HG03066 (cell line): ENCODE measurements around the gene DHRS4.
"Not testable (repeated sequence)": the region's sequence is repeated elsewhere in the genome, so short reads cannot be mapped to it uniquely, and the experiment has no call there.

Experiments used
- ATAC-seq: cut with Tn5 transposase; IDR thresholded peaks from one replicate; pipeline ENCODE4 v1.9.1; 2021; ENCODE audit warnings: low read depth; ENCODE audit not compliant: unreplicated experiment

Gene DHRS4

GRCh38 chr14:23981951-23982813 is 28.6 kb downstream of the DHRS4 start:
- ATAC-seq, result not testable (repeated sequence)

GRCh38 chr14:23984891-23985602 is 31.5 kb downstream of the DHRS4 start:
- ATAC-seq, result no peak

GRCh38 chr14:23988223-23988606 is 34.6 kb downstream of the DHRS4 start:
- ATAC-seq, result peak; percentile 9

- ATAC-seq, result peak; percentile 89
Measured at GRCh38 chr14:23988607-23989363, 35.2 kb downstream of the DHRS4 start, which contains the start of gene DHRS4L2. DHRS4L2 (plus strand) TSS chr14:23988929; CDS start chr14:23988948, 19 bp downstream.

DNA sequence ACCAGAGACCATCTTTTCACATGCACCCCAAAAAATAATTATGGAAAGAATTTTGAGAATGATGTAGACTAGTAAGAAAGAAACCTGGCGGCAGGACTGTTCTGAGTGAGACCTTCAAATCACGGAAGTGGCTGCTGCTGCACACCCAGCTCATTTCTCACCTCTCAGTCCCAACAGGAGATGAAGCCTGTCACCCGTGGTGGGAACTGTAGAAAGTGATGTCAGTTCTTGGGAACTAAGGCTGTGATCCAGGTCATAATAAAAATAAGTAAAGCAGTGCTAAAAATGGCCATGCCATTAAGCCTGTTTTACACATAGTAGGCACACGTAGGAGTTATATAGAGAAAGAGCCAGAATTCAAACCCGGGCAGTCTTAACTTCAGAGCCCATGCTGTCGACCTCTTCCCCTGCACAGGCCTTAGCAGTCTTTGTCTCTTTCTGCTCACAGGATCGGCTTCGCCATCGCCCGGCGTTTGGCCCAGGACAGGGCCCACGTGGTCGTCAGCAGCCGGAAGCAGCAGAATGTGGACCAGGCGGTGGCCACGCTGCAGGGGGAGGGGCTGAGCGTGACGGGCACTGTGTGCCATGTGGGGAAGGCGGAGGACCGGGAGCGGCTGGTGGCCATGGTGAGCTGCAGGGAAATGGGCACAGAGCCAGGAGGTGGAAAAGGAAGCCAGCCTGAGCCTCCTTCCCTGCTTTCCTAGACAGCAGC is 36.3 kb downstream of the DHRS4 start:
- ATAC-seq, result not testable (repeated sequence)

GRCh38 chr14:23990961-23991360 is 37.4 kb downstream of the DHRS4 start:
- ATAC-seq, result not testable (repeated sequence)

GRCh38 chr14:23993042-23993441 is 39.5 kb downstream of the DHRS4 start:
- ATAC-seq, result not testable (repeated sequence)

DNA sequence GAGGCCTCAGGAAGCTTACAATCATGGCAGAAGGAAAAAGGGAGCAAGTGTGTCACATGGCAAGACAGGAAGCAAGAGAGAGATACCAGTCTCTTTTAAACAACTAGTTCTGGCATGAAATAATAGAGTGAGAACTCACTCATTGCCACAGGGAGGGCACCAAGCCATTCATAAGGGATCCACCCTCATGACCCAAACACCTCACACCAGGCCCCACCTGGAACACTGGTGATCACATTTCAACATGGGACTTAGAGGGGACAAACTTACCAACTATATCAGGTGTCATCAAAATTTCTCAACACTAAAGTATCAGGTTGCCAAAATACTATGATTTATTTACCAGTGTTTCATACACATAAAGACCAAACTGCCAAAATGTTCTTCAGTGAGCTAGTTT is 42.4 kb downstream of the DHRS4 start:
- not testable (repeated sequence) for ATAC-seq

DNA sequence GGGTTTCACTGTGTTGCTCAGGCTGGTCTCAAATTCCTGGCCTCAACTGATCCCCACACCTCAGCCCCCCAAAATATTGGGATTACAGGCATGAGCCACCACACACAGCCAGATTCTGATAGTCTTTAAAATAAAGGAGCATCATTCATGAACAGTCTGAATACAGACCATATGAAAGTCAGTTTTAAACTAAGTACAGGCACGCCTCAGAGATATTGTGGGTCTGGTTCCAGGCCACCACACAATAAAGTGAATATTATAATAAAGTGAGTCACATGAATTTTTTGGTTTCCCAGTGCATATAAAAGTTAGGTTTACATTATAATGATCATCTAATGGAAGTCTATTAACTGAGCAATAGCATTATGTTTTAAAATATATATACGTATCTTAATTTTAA is 43.3 kb downstream of the DHRS4 start:
- ATAC-seq, result not testable (repeated sequence)

DNA sequence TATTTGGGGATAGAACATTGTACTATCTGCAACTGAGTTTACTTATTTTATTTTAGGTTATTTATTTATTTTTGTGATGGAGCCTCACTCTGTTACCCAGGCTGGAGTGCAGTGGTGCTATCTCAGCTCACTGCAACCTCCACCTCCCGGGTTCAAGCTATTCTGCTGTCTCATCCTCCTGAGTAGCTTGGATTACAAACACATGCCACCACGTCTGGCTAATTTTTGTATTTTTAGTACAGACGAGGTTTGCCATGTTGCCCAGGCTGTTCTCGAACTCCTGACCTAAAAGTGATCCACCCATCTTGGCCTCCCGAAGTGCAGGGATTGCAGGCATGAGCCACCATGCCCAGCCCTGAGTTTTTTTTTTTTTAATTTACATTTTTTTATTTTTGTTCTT is 46.1 kb downstream of the DHRS4 start:
- not testable (repeated sequence) for ATAC-seq

DNA sequence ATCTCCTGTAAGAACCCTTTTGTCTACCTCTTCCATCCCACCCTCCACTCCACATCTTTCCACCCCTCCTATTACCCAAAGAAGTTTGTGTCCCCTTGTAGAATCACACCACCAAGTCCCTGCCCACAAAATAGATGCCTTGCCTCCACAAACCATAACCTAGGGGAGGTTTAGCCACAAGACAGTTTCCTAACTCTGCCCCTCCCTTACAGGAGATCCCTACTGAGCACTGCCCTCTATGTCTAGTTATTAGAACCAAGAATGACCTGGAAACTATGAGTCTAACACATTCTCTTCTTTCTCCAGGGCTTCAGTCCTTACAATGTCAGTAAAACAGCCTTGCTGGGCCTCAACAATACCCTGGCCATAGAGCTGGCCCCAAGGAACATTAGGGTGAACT is 47.5 kb downstream of the DHRS4 start:
- not testable (repeated sequence) for ATAC-seq

- not testable (repeated sequence) for ATAC-seq
Measured at GRCh38 chr14:24001679-24002078, 48.1 kb downstream of the DHRS4 start.

DNA sequence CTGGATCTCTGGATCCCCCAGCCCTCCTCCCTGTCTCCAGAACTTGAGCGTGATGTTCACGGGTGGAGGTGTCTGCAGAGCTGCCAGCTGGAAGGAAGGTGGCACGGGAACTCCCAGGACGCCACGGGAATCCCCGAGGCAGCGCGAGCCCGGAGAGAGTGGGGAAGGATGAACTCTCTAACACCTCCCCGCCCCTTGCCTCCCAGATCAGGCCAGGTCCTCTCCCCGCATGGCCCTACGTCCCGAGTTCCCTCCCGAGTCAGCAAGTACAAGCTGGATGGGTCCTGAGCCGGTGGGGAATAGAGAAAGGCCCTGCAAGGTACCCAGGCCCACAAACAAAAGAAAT is 52.9 kb downstream of the DHRS4 start:
- ATAC-seq, result not testable (repeated sequence)

- not testable (repeated sequence) for ATAC-seq
Measured at GRCh38 chr14:24006817-24007652, 53.5 kb downstream of the DHRS4 start.

GRCh38 chr14:24011051-24011450 is 57.5 kb downstream of the DHRS4 start:
- no peak for ATAC-seq

DNA sequence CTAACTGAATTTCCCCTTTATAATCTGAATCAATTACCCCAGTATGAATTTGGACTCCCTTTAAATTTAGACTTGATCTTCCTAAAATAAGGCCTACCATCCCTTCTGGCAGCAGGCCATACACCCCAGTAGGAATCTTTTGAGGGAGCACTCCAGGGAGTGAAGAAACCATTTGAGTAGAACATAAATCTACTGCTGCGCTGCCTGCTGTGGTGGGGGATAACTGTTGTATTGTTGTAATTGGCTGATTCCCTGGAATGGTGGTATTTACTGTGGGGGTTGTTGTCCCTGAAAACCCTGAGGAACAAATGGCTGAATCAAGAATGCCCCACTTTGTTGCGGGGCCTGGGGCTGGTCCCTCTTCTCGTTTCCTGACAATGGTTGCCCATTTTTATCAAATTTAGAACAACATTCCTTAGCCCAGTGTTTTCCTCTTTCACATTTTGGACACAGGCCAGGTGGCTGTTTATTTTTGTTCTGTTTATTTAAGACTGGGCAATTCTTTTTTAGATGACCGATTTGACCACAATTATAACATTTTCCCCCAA is 59.2 kb downstream of the DHRS4 start:
- ATAC-seq, result not testable (repeated sequence)

DNA sequence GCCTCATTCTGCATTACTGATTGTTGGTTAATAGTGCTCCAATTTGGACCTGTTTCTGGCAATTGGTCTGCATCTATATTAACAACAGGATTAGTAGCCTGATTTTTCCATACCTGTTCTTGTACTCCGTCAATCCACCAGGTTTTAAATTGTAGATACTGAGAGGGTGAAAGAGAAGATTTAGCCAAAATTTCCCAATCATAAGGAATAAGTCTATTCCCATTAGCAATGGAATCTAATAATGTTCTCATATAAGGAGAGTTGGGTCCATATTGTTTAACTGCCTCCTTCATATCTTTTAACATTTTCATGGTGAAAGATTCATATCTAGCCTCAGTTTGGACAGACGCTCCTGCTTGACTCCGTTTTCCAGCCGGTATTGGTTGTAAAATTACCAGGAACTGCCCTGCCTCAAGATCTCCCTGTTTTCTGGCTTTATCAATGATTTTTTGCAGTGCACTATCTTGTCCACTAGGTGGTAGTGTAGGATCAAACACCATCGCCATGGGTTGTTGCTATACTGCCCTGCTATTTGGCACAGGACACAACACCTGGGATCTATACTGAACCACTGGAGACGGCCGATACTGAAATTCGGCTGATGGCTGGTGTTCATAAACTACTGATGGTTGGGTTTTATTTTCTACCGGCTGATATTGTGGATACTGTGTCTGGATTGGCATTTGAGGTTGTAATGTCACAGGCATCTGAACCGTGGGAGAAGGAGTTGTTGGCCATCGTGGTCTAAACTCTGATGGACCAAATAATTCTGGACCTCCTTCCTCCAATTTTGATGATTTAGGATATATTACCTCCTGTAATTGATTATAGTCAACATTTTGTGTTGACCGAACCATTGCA is 60.3 kb downstream of the DHRS4 start:
- no peak for ATAC-seq

GRCh38 chr14:24015745-24016144 is 62.2 kb downstream of the DHRS4 start:
- not testable (repeated sequence) for ATAC-seq
